Measurements from ENCODE around the gene NKIRAS1.
A peak's percentile ranks its signal among the peaks of the same experiment; 100 is the strongest.

NKIRAS1 gene

GRCh38 chr3:23944007-23944783, 27.4 kb upstream of the NKIRAS1 start:
- no peak overlapping the region for H3K27ac ChIP-seq (replicated peaks)
- DNase-seq (ENCODE audit: low read depth in 1 of 2, low spot score in 1 of 2) = no peak
- TF ChIP-seq REST (IDR thresholded peaks at IDR 0.05; ENCODE audit: insufficient replicate concordance, low read depth) = no peak
- TF ChIP-seq CTCF (IDR thresholded peaks at IDR 0.05; ENCODE audit: insufficient read depth, low read length) = no peak

GRCh38 chr3:23942546-23942945, 25.8 kb upstream of the NKIRAS1 start:
- DNase-seq (ENCODE audit: low read depth in 1 of 2, low spot score in 1 of 2) = no peak
- no peak overlapping the region for H3K4me3 ChIP-seq (replicated peaks; ENCODE audit: insufficient read depth, low read length)
- no peak overlapping the region for H3K27ac ChIP-seq (replicated peaks)
- H3K27me3 ChIP-seq (ENCODE audit: insufficient read depth, poor library complexity, severe bottlenecking) = peaks cover 5% of the 10 kb centered on the region
- TF ChIP-seq REST (IDR thresholded peaks at IDR 0.05; ENCODE audit: insufficient replicate concordance, low read depth) (no peak), CTCF (IDR thresholded peaks at IDR 0.05; ENCODE audit: insufficient read depth, low read length) (no peak), POLR2AphosphoS5 (IDR thresholded peaks at IDR 0.05; ENCODE audit: low read depth) (no peak), SPI1 (IDR thresholded peaks at IDR 0.05; ENCODE audit: borderline replicate concordance, low read depth) (no peak), GABPA (IDR thresholded peaks at IDR 0.05; ENCODE audit: low read depth) (no peak)

More at GRCh38 chr3:23944007-23944783, 27.4 kb upstream of the NKIRAS1 start:
- H3K27me3 ChIP-seq (ENCODE audit: insufficient read depth, poor library complexity, severe bottlenecking) = peaks cover 5% of the 10 kb centered on the region
- H3K4me3 ChIP-seq (replicated peaks; ENCODE audit: insufficient read depth, low read length) = peak overlapping the region; percentile 82

- Histone ChIP-seq H3K27ac (replicated peaks) (no peak overlapping the region), H3K27me3 (ENCODE audit: insufficient read depth, poor library complexity, severe bottlenecking) (peaks cover 5% of the 10 kb centered on the region), H3K4me3 (replicated peaks; ENCODE audit: insufficient read depth, low read length) (no peak overlapping the region)
- no peak for DNase-seq (ENCODE audit: low read depth in 1 of 2, low spot score in 1 of 2)
- TF ChIP-seq CTCF (IDR thresholded peaks at IDR 0.05; ENCODE audit: insufficient read depth, low read length) (no peak), GABPA (IDR thresholded peaks at IDR 0.05; ENCODE audit: low read depth) (no peak), SPI1 (IDR thresholded peaks at IDR 0.05; ENCODE audit: borderline replicate concordance, low read depth) (no peak), POLR2AphosphoS5 (IDR thresholded peaks at IDR 0.05; ENCODE audit: low read depth) (no peak), REST (IDR thresholded peaks at IDR 0.05; ENCODE audit: insufficient replicate concordance, low read depth) (no peak)
Observed at GRCh38 chr3:23941440-23941839, 24.6 kb upstream of the NKIRAS1 start.
